ENCODE results near the gene NDUFB11.
A peak's percentile ranks its signal among the peaks of the same experiment; 100 is the strongest.

Gene NDUFB11

GRCh38 chrX:47168495-47169073, 24.1 kb upstream of the NDUFB11 start:
- Mint-ChIP-seq H3K27me3 (no peaks in the 10 kb centered on the region), H3K27ac (no peak overlapping the region), H3K4me1 (ENCODE audit: low read depth) (peaks cover 4% of the 10 kb centered on the region), H3K9me3 (no peaks in the 10 kb centered on the region), H3K36me3 (ENCODE audit: low read depth) (peaks cover 22% of the 10 kb centered on the region), H3K4me3 (no peak overlapping the region)

- H3K36me3 Mint-ChIP-seq (ENCODE audit: low read depth), result peaks cover 13% of the 10 kb centered on the region
- H3K9me3 Mint-ChIP-seq, result no peaks in the 10 kb centered on the region
- H3K4me3 Mint-ChIP-seq, result no peak overlapping the region
- H3K4me1 Mint-ChIP-seq (ENCODE audit: low read depth), result peaks cover 4% of the 10 kb centered on the region
- no peaks in the 10 kb centered on the region for H3K27me3 Mint-ChIP-seq
- H3K27ac Mint-ChIP-seq, result no peak overlapping the region
Observed at GRCh38 chrX:47166126-47166525, 21.6 kb upstream of the NDUFB11 start.

- Mint-ChIP-seq H3K36me3 (ENCODE audit: low read depth) (peaks cover 19% of the 10 kb centered on the region), H3K4me1 (ENCODE audit: low read depth) (peaks cover 9% of the 10 kb centered on the region), H3K27me3 (no peaks in the 10 kb centered on the region), H3K9me3 (no peaks in the 10 kb centered on the region), H3K27ac (no peak overlapping the region), H3K4me3 (no peak overlapping the region)
Observed at GRCh38 chrX:47164420-47164819, 19.9 kb upstream of the NDUFB11 start.

GRCh38 chrX:47162927-47163583, 18.6 kb upstream of the NDUFB11 start:
- Mint-ChIP-seq H3K27me3 (no peaks in the 10 kb centered on the region), H3K4me1 (ENCODE audit: low read depth) (peaks cover 9% of the 10 kb centered on the region), H3K4me3 (no peak overlapping the region), H3K27ac (no peak overlapping the region), H3K36me3 (ENCODE audit: low read depth) (peaks cover 25% of the 10 kb centered on the region), H3K9me3 (no peaks in the 10 kb centered on the region)

GRCh38 chrX:47160781-47161180, 16.3 kb upstream of the NDUFB11 start:
- Mint-ChIP-seq H3K27ac (no peak overlapping the region), H3K4me3 (no peak overlapping the region), H3K27me3 (no peaks in the 10 kb centered on the region), H3K9me3 (no peaks in the 10 kb centered on the region), H3K4me1 (ENCODE audit: low read depth) (peaks cover 5% of the 10 kb centered on the region), H3K36me3 (ENCODE audit: low read depth) (peaks cover 39% of the 10 kb centered on the region)

GRCh38 chrX:47158781-47159180, 14.3 kb upstream of the NDUFB11 start:
- peaks cover 5% of the 10 kb centered on the region for H3K4me1 Mint-ChIP-seq (ENCODE audit: low read depth)
- peaks cover 31% of the 10 kb centered on the region for H3K36me3 Mint-ChIP-seq (ENCODE audit: low read depth)
- no peak overlapping the region for H3K4me3 Mint-ChIP-seq
- no peaks in the 10 kb centered on the region for H3K27me3 Mint-ChIP-seq
- H3K27ac Mint-ChIP-seq, result no peak overlapping the region
- no peaks in the 10 kb centered on the region for H3K9me3 Mint-ChIP-seq

GRCh38 chrX:47158131-47158530, 13.6 kb upstream of the NDUFB11 start:
- no peak overlapping the region for H3K27ac Mint-ChIP-seq
- no peak overlapping the region for H3K4me3 Mint-ChIP-seq
- H3K4me1 Mint-ChIP-seq (ENCODE audit: low read depth), result peaks cover 5% of the 10 kb centered on the region
- H3K27me3 Mint-ChIP-seq, result no peaks in the 10 kb centered on the region
- H3K36me3 Mint-ChIP-seq (ENCODE audit: low read depth), result peaks cover 31% of the 10 kb centered on the region
- no peaks in the 10 kb centered on the region for H3K9me3 Mint-ChIP-seq

GRCh38 chrX:47156611-47157520, 12.4 kb upstream of the NDUFB11 start:
- peaks cover 5% of the 10 kb centered on the region for H3K4me1 Mint-ChIP-seq (ENCODE audit: low read depth)
- no peak overlapping the region for H3K4me3 Mint-ChIP-seq
- peaks cover 30% of the 10 kb centered on the region for H3K36me3 Mint-ChIP-seq (ENCODE audit: low read depth)
- H3K9me3 Mint-ChIP-seq, result no peaks in the 10 kb centered on the region
- no peaks in the 10 kb centered on the region for H3K27me3 Mint-ChIP-seq
- no peak overlapping the region for H3K27ac Mint-ChIP-seq

GRCh38 chrX:47151435-47151834, 6.9 kb upstream of the NDUFB11 start:
- Mint-ChIP-seq H3K27me3 (no peaks in the 10 kb centered on the region), H3K27ac (no peak overlapping the region), H3K9me3 (no peaks in the 10 kb centered on the region), H3K36me3 (ENCODE audit: low read depth) (peaks cover 33% of the 10 kb centered on the region), H3K4me1 (ENCODE audit: low read depth) (peaks cover 21% of the 10 kb centered on the region), H3K4me3 (no peak overlapping the region)

- Mint-ChIP-seq H3K9me3 (no peaks in the 10 kb centered on the region), H3K27ac (no peak overlapping the region), H3K36me3 (ENCODE audit: low read depth) (peaks cover 30% of the 10 kb centered on the region)
Observed at GRCh38 chrX:47148946-47149345, 4.4 kb upstream of the NDUFB11 start.

GRCh38 chrX:47146936-47147859, 2.7 kb upstream of the NDUFB11 start:
- Mint-ChIP-seq H3K4me1 (ENCODE audit: low read depth) (peaks cover 33% of the 10 kb centered on the region), H3K9me3 (no peaks in the 10 kb centered on the region), H3K27me3 (no peaks in the 10 kb centered on the region), H3K4me3 (peak overlapping the region; percentile 98), H3K27ac (peak overlapping the region; percentile 65), H3K36me3 (ENCODE audit: low read depth) (peaks cover 41% of the 10 kb centered on the region)

More at GRCh38 chrX:47148946-47149345, 4.4 kb upstream of the NDUFB11 start:
- Mint-ChIP-seq H3K4me3 (no peak overlapping the region), H3K4me1 (ENCODE audit: low read depth) (peaks cover 21% of the 10 kb centered on the region), H3K27me3 (no peaks in the 10 kb centered on the region)

- no peaks in the 10 kb centered on the region for H3K27me3 Mint-ChIP-seq
- no peaks in the 10 kb centered on the region for H3K9me3 Mint-ChIP-seq
- H3K36me3 Mint-ChIP-seq (ENCODE audit: low read depth), result peaks cover 38% of the 10 kb centered on the region
- peak overlapping the region; percentile 99 for H3K27ac Mint-ChIP-seq
- peak overlapping the region; percentile 98 for H3K4me3 Mint-ChIP-seq
- peaks cover 32% of the 10 kb centered on the region for H3K4me1 Mint-ChIP-seq (ENCODE audit: low read depth)
Observed at GRCh38 chrX:47146121-47146935, 1.8 kb upstream of the NDUFB11 start.

GRCh38 chrX:47145395-47146120, 1.1 kb upstream of the NDUFB11 start:
- H3K27me3 Mint-ChIP-seq, result no peaks in the 10 kb centered on the region
- peaks cover 40% of the 10 kb centered on the region for H3K36me3 Mint-ChIP-seq (ENCODE audit: low read depth)
- no peaks in the 10 kb centered on the region for H3K9me3 Mint-ChIP-seq
- peak overlapping the region; percentile 99 for H3K27ac Mint-ChIP-seq
- H3K4me3 Mint-ChIP-seq, result peak overlapping the region; percentile 98
- peaks cover 32% of the 10 kb centered on the region for H3K4me1 Mint-ChIP-seq (ENCODE audit: low read depth)
